ES-I3 (cell line): ENCODE measurements around the gene PLD4.
"Not testable (repeated sequence)": the region's sequence is repeated elsewhere in the genome, so short reads cannot be mapped to it uniquely, and the experiment has no call there.

Source experiments
- H3K36me3 ChIP-seq: 2 replicates; pipeline ENCODE4 v1.6.1; 2013; ENCODE audit warnings: mild to moderate bottlenecking, low read length, control low read depth, moderate library complexity; ENCODE audit not compliant: insufficient read depth
- H3K4me1 ChIP-seq: 2 replicates; pipeline ENCODE4 v1.6.1; 2013; ENCODE audit warnings: mild to moderate bottlenecking, control low read depth, low read length; ENCODE audit not compliant: insufficient read depth
- H3K9ac ChIP-seq: 2 replicates; pipeline ENCODE4 v1.6.1; 2013; ENCODE audit warnings: low read depth, mild to moderate bottlenecking, low read length, moderate library complexity
- H3K9me3 ChIP-seq: 2 replicates; pipeline ENCODE4 v1.6.1; 2013; ENCODE audit warnings: mild to moderate bottlenecking, low read length, moderate library complexity; ENCODE audit not compliant: control insufficient read depth, insufficient read depth

The PLD4 gene

GRCh38 chr14:104944016-104944308 is 19.3 kb downstream of the PLD4 start:
- H3K9ac ChIP-seq, H3K4me1 ChIP-seq, H3K36me3 ChIP-seq, H3K9me3 ChIP-seq: not testable (repeated sequence)

- H3K9me3 ChIP-seq, H3K4me1 ChIP-seq, H3K9ac ChIP-seq, H3K36me3 ChIP-seq: not testable (repeated sequence)
Measured at GRCh38 chr14:104944436-104945205, 19.9 kb downstream of the PLD4 start.

GRCh38 chr14:104945266-104945665 is 20.6 kb downstream of the PLD4 start:
- H3K4me1 ChIP-seq, H3K36me3 ChIP-seq, H3K9ac ChIP-seq, H3K9me3 ChIP-seq: not testable (repeated sequence)

GRCh38 chr14:104945986-104946965 is 21.6 kb downstream of the PLD4 start:
- H3K36me3 ChIP-seq, H3K4me1 ChIP-seq, H3K9ac ChIP-seq, H3K9me3 ChIP-seq: not testable (repeated sequence)

GRCh38 chr14:104947201-104947600 is 22.5 kb downstream of the PLD4 start:
- H3K9me3 ChIP-seq, H3K4me1 ChIP-seq, H3K9ac ChIP-seq, H3K36me3 ChIP-seq: not testable (repeated sequence)

GRCh38 chr14:104947881-104948735 is 23.4 kb downstream of the PLD4 start:
- H3K36me3 ChIP-seq, H3K9me3 ChIP-seq, H3K9ac ChIP-seq, H3K4me1 ChIP-seq: not testable (repeated sequence)

- Histone ChIP-seq H3K9ac (no peak overlapping the region), H3K9me3 (no peaks in the 10 kb centered on the region), H3K36me3 (no peaks in the 10 kb centered on the region; the same call in 1 of the 2 replicates), H3K4me1 (no peaks in the 10 kb centered on the region)
Measured at GRCh38 chr14:104948736-104949031, 24.0 kb downstream of the PLD4 start.

- not testable (repeated sequence) for H3K9me3 ChIP-seq, H3K36me3 ChIP-seq, H3K9ac ChIP-seq, H3K4me1 ChIP-seq
Measured at GRCh38 chr14:104949406-104949955, 24.8 kb downstream of the PLD4 start.

GRCh38 chr14:104950021-104950420 is 25.3 kb downstream of the PLD4 start:
- no peaks in the 10 kb centered on the region for H3K4me1 ChIP-seq
- H3K9me3 ChIP-seq = no peaks in the 10 kb centered on the region
- H3K9ac ChIP-seq = no peak overlapping the region
- H3K36me3 ChIP-seq = no peaks in the 10 kb centered on the region; the same call in 1 of the 2 replicates

GRCh38 chr14:104950701-104951100 is 26.0 kb downstream of the PLD4 start:
- not testable (repeated sequence) for H3K36me3 ChIP-seq, H3K4me1 ChIP-seq, H3K9me3 ChIP-seq, H3K9ac ChIP-seq

- H3K4me1 ChIP-seq, H3K9me3 ChIP-seq, H3K9ac ChIP-seq: not testable (repeated sequence)
Measured at GRCh38 chr14:104951863-104952657, 27.4 kb downstream of the PLD4 start.

GRCh38 chr14:104953097-104953496 is 28.4 kb downstream of the PLD4 start:
- Histone ChIP-seq H3K9me3 (no peaks in the 10 kb centered on the region), H3K9ac (no peak overlapping the region), H3K36me3 (no peaks in the 10 kb centered on the region; the same call in 1 of the 2 replicates), H3K4me1 (no peaks in the 10 kb centered on the region)

More at GRCh38 chr14:104951863-104952657, 27.4 kb downstream of the PLD4 start:
- H3K36me3 ChIP-seq = not testable (repeated sequence)

GRCh38 chr14:104953896-104954656 is 29.4 kb downstream of the PLD4 start:
- H3K9ac ChIP-seq = no peak overlapping the region
- no peaks in the 10 kb centered on the region; the same call in 1 of the 2 replicates for H3K36me3 ChIP-seq
- H3K4me1 ChIP-seq = no peaks in the 10 kb centered on the region
- no peaks in the 10 kb centered on the region for H3K9me3 ChIP-seq
